ENCODE results near the gene HIVEP3. TPM values are rescaled to one million over a fixed set of nuclear protein-coding genes. Genes with fewer than 3 reads are reported as not detected.

HIVEP3 gene
- total RNA-seq, 1 donor from 2014 or later: 0.37 TPM

DNA sequence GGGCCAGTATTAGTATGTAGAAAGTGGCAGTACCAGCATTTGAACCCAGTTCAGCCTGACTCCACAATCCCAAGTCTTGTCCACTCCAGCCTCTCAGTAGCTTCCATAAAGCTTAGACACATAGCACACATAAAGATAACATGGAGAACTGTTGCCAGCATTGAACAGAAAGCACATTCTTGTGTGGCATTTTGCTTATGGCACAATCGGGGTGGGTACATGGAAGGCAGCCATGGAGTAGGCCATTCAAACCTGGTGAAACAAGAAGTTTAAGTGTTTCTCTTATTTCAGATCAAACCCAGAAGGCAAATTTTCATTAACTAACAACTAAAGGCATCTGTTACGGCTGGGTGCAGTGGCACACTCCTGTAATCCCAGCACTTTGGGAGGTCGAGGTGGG lies 102.7 kb downstream of the HIVEP3 start:
- no peak overlapping the region for H3K27ac Mint-ChIP-seq
- DNase-seq (ENCODE audit: low spot score): no peak
- Histone ChIP-seq H3K4me2 (no peak overlapping the region), H2AFZ (replicated peaks) (no peak overlapping the region), H3K27ac (no peak overlapping the region), H3F3A (ENCODE audit: low read depth) (peaks cover 4% of the 10 kb centered on the region), H3K79me2 (ENCODE audit: low read depth) (no peaks in the 10 kb centered on the region), H3K4me3 (no peak overlapping the region), H3K9ac (no peak overlapping the region), H3K4me1 (peaks cover 12% of the 10 kb centered on the region), H3K36me3 (no peaks in the 10 kb centered on the region), H3K9me3 (ENCODE audit: low read depth) (no peaks in the 10 kb centered on the region), H3K27me3 (no peaks in the 10 kb centered on the region), H4K20me1 (ENCODE audit: low read depth) (no peaks in the 10 kb centered on the region)
- TF ChIP-seq, protein P1, sequence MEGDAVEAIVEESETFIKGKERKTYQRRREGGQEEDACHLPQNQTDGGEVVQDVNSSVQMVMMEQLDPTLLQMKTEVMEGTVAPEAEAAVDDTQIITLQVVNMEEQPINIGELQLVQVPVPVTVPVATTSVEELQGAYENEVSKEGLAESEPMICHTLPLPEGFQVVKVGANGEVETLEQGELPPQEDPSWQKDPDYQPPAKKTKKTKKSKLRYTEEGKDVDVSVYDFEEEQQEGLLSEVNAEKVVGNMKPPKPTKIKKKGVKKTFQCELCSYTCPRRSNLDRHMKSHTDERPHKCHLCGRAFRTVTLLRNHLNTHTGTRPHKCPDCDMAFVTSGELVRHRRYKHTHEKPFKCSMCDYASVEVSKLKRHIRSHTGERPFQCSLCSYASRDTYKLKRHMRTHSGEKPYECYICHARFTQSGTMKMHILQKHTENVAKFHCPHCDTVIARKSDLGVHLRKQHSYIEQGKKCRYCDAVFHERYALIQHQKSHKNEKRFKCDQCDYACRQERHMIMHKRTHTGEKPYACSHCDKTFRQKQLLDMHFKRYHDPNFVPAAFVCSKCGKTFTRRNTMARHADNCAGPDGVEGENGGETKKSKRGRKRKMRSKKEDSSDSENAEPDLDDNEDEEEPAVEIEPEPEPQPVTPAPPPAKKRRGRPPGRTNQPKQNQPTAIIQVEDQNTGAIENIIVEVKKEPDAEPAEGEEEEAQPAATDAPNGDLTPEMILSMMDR (IDR thresholded peaks at IDR 0.05): no peak
- TF ChIP-seq EZH2phosphoT487 (IDR thresholded peaks at IDR 0.05): no peak
- no peak for TF ChIP-seq EZH2 (IDR thresholded peaks at IDR 0.05)
- H3K27me3 Mint-ChIP-seq (ENCODE audit: insufficient read depth, low read depth): peaks cover 2% of the 10 kb centered on the region
- no peaks in the 10 kb centered on the region for H3K9me3 Mint-ChIP-seq
- H3K4me3 Mint-ChIP-seq: no peak overlapping the region
- H3K4me1 Mint-ChIP-seq: peaks cover 6% of the 10 kb centered on the region
- H3K36me3 Mint-ChIP-seq: no peaks in the 10 kb centered on the region

DNA sequence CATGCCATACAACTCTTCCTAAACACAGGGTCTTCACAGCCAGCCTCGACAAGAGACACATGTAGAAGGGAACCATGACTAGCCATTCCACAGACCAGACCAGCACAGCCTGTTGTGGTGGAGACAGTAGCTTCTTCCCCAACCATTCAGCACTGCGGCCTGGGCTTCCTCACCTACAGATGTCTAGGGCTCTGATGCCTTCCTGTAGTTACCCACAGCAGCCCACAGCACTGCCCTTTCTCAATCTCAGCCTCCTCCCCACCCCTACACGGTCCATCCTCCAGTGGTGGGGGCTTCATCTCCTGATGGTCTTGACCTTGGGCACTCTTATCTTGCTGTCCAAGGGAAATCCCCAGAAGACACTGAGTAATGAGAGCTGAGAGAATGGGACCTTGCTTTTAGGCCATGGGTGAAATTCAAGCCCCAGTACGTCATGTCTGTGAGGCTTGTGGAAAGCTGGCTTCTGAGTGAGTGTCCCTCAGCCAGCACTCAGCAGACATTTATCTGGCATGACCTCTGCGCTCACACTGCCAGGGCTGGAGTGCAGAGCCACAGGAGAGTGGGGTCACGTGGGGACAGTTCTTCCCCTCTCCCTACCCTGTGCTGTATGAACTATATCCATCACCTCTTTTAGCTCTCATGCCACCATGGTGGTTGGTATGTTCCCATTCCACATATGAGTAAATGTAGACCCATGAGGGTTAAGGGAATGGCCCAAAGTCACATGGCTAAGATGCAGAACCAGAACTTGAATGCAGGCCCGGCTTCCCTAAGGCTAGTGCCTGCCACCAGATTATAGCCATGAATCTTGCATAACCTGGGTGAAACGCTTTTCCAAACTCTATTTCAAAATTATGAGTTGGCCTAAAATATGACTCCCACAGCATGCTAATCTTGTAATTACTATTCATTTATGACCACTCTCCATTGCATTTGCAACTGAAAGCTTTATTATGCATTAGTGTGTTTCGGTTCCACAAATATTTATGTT lies 104.7 kb downstream of the HIVEP3 start:
- H4K20me1 ChIP-seq (ENCODE audit: low read depth): peaks cover 7% of the 10 kb centered on the region
- Mint-ChIP-seq H3K4me1 (peaks cover 6% of the 10 kb centered on the region), H3K4me3 (no peak overlapping the region), H3K27me3 (ENCODE audit: insufficient read depth, low read depth) (peaks cover 6% of the 10 kb centered on the region), H3K36me3 (no peaks in the 10 kb centered on the region), H3K9me3 (no peaks in the 10 kb centered on the region), H3K27ac (no peak overlapping the region)
- no peaks in the 10 kb centered on the region for H3K79me2 ChIP-seq (ENCODE audit: low read depth)
- TF ChIP-seq, protein P1 (IDR thresholded peaks at IDR 0.05): no peak
- no peak for TF ChIP-seq EZH2phosphoT487 (IDR thresholded peaks at IDR 0.05)
- TF ChIP-seq EZH2 (IDR thresholded peaks at IDR 0.05): no peak
- no peak overlapping the region for H3K4me3 ChIP-seq
- no peak overlapping the region for H3K27ac ChIP-seq
- H3K9ac ChIP-seq: no peak overlapping the region
- peaks cover 5% of the 10 kb centered on the region for H3K4me1 ChIP-seq
- no peak for DNase-seq (ENCODE audit: low spot score)
- H3K36me3 ChIP-seq: no peaks in the 10 kb centered on the region
- H3K27me3 ChIP-seq: no peaks in the 10 kb centered on the region
- H3K9me3 ChIP-seq (ENCODE audit: low read depth): no peaks in the 10 kb centered on the region
- no peak overlapping the region for H2AFZ ChIP-seq (replicated peaks)
- no peak overlapping the region for H3K4me2 ChIP-seq
- peaks cover 5% of the 10 kb centered on the region for H3F3A ChIP-seq (ENCODE audit: low read depth)

DNA sequence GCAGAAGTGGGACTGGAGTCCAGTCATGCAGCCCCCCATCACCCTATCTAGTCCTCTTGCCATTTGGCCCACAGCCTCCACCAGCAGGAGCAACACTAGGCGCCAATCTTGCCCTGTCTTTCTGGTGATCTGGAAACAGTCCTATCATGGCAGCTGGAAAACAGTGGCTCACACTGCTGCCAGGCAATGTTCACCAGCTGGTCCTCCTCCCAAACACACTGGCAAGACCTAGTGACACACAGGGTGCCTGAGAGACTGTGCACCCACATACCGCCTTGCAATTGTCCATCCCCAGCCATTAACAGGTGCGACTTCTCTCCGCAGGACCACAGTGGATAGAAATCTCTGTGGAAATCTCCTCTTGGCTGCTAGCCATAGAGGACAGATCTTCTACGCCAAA lies 105.5 kb downstream of the HIVEP3 start:
- DNase-seq (ENCODE audit: low spot score): no peak
- H3K4me3 Mint-ChIP-seq: no peak overlapping the region
- no peaks in the 10 kb centered on the region for H3K27me3 ChIP-seq
- H3F3A ChIP-seq (ENCODE audit: low read depth): peaks cover 5% of the 10 kb centered on the region
- H2AFZ ChIP-seq (replicated peaks): no peak overlapping the region
- TF ChIP-seq, protein P1 (IDR thresholded peaks at IDR 0.05): no peak
- no peak for TF ChIP-seq EZH2 (IDR thresholded peaks at IDR 0.05)
- TF ChIP-seq EZH2phosphoT487 (IDR thresholded peaks at IDR 0.05): no peak
- H3K27ac Mint-ChIP-seq: no peak overlapping the region
- H3K27ac ChIP-seq: no peak overlapping the region
- no peaks in the 10 kb centered on the region for H3K9me3 Mint-ChIP-seq
- H3K36me3 ChIP-seq: no peaks in the 10 kb centered on the region
- H3K36me3 Mint-ChIP-seq: no peaks in the 10 kb centered on the region
- H3K4me3 ChIP-seq: no peak overlapping the region
- H3K4me1 ChIP-seq: no peaks in the 10 kb centered on the region
- peaks cover 7% of the 10 kb centered on the region for H4K20me1 ChIP-seq (ENCODE audit: low read depth)
- no peak overlapping the region for H3K9ac ChIP-seq
- peaks cover 6% of the 10 kb centered on the region for H3K4me1 Mint-ChIP-seq
- no peaks in the 10 kb centered on the region for H3K79me2 ChIP-seq (ENCODE audit: low read depth)
- no peak overlapping the region for H3K4me2 ChIP-seq
- H3K9me3 ChIP-seq (ENCODE audit: low read depth): no peaks in the 10 kb centered on the region
- H3K27me3 Mint-ChIP-seq (ENCODE audit: insufficient read depth, low read depth): peaks cover 6% of the 10 kb centered on the region
